ENCODE results near the gene PDE2A. TPM values are rescaled to one million over a fixed set of nuclear protein-coding genes. Genes with fewer than 3 reads are reported as not detected.

The PDE2A gene
- total and polyA plus RNA-seq, 2 donors (not counting 1 experiment from before 2014, with no cell fraction given) = 0.88 to 2.9 TPM

DNA sequence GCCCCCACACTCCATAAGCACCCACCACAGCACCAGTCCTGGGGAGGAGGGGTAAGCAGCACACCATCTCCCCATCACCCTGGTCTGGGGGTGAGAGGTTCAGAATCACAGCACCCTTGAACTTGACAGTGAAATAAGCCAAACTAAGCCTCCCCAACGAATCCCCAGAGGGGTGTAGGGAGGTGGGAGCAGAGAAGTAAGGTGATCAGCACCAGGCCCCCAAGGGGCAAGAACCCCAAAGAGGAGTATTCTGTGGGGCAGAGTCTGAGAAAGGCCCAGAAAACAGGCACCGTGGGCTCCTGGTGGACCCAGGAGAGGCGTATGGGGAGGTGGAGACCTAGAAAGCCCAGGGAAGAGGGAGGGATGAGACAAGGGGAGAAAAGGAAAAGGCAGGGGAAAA lies 47.1 kb upstream of the PDE2A start:
- Mint-ChIP-seq H3K4me1 (peaks cover 75% of the 10 kb centered on the region), H3K27me3 (no peaks in the 10 kb centered on the region), H3K4me3 (peak overlapping the region; percentile 95), H3K27ac (peak overlapping the region; percentile 94), H3K9me3 (ENCODE audit: insufficient read depth) (no peaks in the 10 kb centered on the region)
- POLR2A ChIA-PET = interaction anchor here (1.2 to 2.0 kb wide), 5 partner anchors 15 to 94 kb away, joined by 5 to 12 read pairs (median 7); partner anchors contain the start of gene STARD10
- H3K4me2 ChIP-seq (replicated peaks; ENCODE audit: low read depth, low read length, poor library complexity, severe bottlenecking) = peak overlapping the region; percentile 97
- TF ChIP-seq EZH2 (IDR thresholded peaks at IDR 0.05; ENCODE audit: borderline replicate concordance, insufficient read depth, low read depth, low read length, poor library complexity, severe bottlenecking) = no peak
- TF ChIP-seq, protein P1, sequence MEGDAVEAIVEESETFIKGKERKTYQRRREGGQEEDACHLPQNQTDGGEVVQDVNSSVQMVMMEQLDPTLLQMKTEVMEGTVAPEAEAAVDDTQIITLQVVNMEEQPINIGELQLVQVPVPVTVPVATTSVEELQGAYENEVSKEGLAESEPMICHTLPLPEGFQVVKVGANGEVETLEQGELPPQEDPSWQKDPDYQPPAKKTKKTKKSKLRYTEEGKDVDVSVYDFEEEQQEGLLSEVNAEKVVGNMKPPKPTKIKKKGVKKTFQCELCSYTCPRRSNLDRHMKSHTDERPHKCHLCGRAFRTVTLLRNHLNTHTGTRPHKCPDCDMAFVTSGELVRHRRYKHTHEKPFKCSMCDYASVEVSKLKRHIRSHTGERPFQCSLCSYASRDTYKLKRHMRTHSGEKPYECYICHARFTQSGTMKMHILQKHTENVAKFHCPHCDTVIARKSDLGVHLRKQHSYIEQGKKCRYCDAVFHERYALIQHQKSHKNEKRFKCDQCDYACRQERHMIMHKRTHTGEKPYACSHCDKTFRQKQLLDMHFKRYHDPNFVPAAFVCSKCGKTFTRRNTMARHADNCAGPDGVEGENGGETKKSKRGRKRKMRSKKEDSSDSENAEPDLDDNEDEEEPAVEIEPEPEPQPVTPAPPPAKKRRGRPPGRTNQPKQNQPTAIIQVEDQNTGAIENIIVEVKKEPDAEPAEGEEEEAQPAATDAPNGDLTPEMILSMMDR (IDR thresholded peaks at IDR 0.05) = no peak
- peak overlapping the region; percentile 65 to 81 for H3K27ac ChIP-seq (ENCODE audit: low read length in 2 of 2)
- peaks cover 0 to 68% of the 10 kb centered on the region in 2 experiments for H3K36me3 ChIP-seq (replicated peaks in 1 of 2; ENCODE audit: control extremely low read depth in 1 of 2, control insufficient read depth in 1 of 2, extremely low read depth in 1 of 2, insufficient read depth in 2 of 2, low read length in 1 of 2)
- H3K4me1 ChIP-seq (ENCODE audit: control insufficient read depth in 2 of 2, insufficient read depth in 2 of 2, low read length in 2 of 2) = peaks cover 55 to 77% of the 10 kb centered on the region in 2 donors
- H3K9ac ChIP-seq (ENCODE audit: low read length) = peak overlapping the region; percentile 54
- H2AFZ ChIP-seq (ENCODE audit: insufficient read depth, low read depth, low read length, poor library complexity, severe bottlenecking) = peak overlapping the region; percentile 70
- H3K79me2 ChIP-seq (ENCODE audit: control insufficient read depth, insufficient read depth, low read length) = peaks cover 100% of the 10 kb centered on the region
- peaks cover 98% of the 10 kb centered on the region for H4K20me1 ChIP-seq (ENCODE audit: control insufficient read depth, insufficient read depth, low read length, poor library complexity, severe bottlenecking)
- intact Hi-C loops (cut with micrococcal nuclease) = loop anchor here (5.0 kb wide), 1 partner anchor 39 kb away; no protein-coding TSS in a partner anchor
- ATAC-seq (ENCODE audit: low read depth) (no peak), DNase-seq (no peak)
- H3K27me3 ChIP-seq (replicated peaks in 1 of 4; ENCODE audit: control extremely low read depth in 1 of 4, control insufficient read depth in 3 of 4, insufficient read depth in 4 of 4, low read length in 3 of 4) = no peaks in the 10 kb centered on the region
- H3K9me3 ChIP-seq (ENCODE audit: control extremely low read depth in 1 of 3, control insufficient read depth in 2 of 3, insufficient read depth in 1 of 3, low read length in 2 of 3) = no peaks in the 10 kb centered on the region
- WGBS (ENCODE audit: insufficient coverage) = 31% methylated on average over 2 of the region's 3 CpGs
- CTCF ChIA-PET = interaction anchor here (1.0 to 23.8 kb wide), 6 partner anchors 36 to 468 kb away, joined by 3 to 390 read pairs (median 8); partner anchors contain the start of gene STARD10
- H3K4me3 ChIP-seq (ENCODE audit: control extremely low read depth in 1 of 5, extremely low read depth in 1 of 5, insufficient read depth in 1 of 5, low read depth in 2 of 5, low read length in 4 of 5) = peak overlapping the region in 4 of 5 experiments; percentile 42 to 74 (median 58)

DNA sequence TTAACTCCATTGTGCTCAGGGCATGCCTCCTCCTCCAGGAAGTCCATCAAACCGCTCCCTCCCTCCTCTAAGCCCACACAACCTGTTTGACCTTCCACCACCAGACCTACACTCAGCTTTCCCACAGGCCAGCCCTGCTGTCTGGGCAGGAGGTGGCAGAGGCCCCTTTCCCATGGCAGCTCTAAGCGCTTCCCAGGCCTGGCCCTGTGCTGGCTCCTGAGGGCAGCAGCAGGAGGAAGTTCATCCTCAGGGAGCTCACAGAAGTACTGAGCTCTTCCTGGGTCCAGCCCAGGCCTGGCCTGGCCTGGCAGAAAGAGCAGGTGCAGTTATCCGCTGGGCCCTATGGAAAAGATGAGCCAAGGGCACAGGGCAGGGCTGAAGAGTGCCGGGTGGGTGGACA lies 46.6 kb upstream of the PDE2A start:
- H3K27ac Mint-ChIP-seq = peak overlapping the region; percentile 94
- no peaks in the 10 kb centered on the region for H3K27me3 ChIP-seq (replicated peaks in 1 of 4; ENCODE audit: control extremely low read depth in 1 of 4, control insufficient read depth in 3 of 4, insufficient read depth in 4 of 4, low read length in 3 of 4)
- H3K27me3 Mint-ChIP-seq = no peaks in the 10 kb centered on the region
- peaks cover 98% of the 10 kb centered on the region for H4K20me1 ChIP-seq (ENCODE audit: control insufficient read depth, insufficient read depth, low read length, poor library complexity, severe bottlenecking)
- 77% methylated on average over 3 of the region's 4 CpGs for WGBS (ENCODE audit: insufficient coverage)
- ATAC-seq (ENCODE audit: low read depth) (no peak), DNase-seq (no peak)
- H3K4me1 ChIP-seq (ENCODE audit: control insufficient read depth in 2 of 2, insufficient read depth in 2 of 2, low read length in 2 of 2) = peaks cover 54 to 76% of the 10 kb centered on the region in 2 donors
- intact Hi-C loops (cut with micrococcal nuclease) = loop anchor here (5.0 kb wide), 1 partner anchor 38 kb away; no protein-coding TSS in a partner anchor
- no peak overlapping the region for H2AFZ ChIP-seq (ENCODE audit: insufficient read depth, low read depth, low read length, poor library complexity, severe bottlenecking)
- H3K9me3 ChIP-seq (ENCODE audit: control extremely low read depth in 1 of 3, control insufficient read depth in 2 of 3, insufficient read depth in 1 of 3, low read length in 2 of 3) = no peaks in the 10 kb centered on the region
- H3K4me3 ChIP-seq (ENCODE audit: control extremely low read depth in 1 of 5, extremely low read depth in 1 of 5, insufficient read depth in 1 of 5, low read depth in 2 of 5, low read length in 4 of 5) = peak overlapping the region in 1 of 5 experiments; percentile 74
- H3K9ac ChIP-seq (ENCODE audit: low read length) = peak overlapping the region; percentile 54
- H3K4me1 Mint-ChIP-seq = peaks cover 75% of the 10 kb centered on the region
- TF ChIP-seq, protein P1 (IDR thresholded peaks at IDR 0.05) = no peak
- no peak for TF ChIP-seq EZH2 (IDR thresholded peaks at IDR 0.05; ENCODE audit: borderline replicate concordance, insufficient read depth, low read depth, low read length, poor library complexity, severe bottlenecking)
- H3K4me2 ChIP-seq (replicated peaks; ENCODE audit: low read depth, low read length, poor library complexity, severe bottlenecking) = peak overlapping the region; percentile 97
- no peaks in the 10 kb centered on the region for H3K9me3 Mint-ChIP-seq (ENCODE audit: insufficient read depth)
- H3K27ac ChIP-seq (ENCODE audit: low read length in 2 of 2) = peak overlapping the region in 1 of 2 donors; percentile 81
- peak overlapping the region; percentile 95 for H3K4me3 Mint-ChIP-seq
- peaks cover 100% of the 10 kb centered on the region for H3K79me2 ChIP-seq (ENCODE audit: control insufficient read depth, insufficient read depth, low read length)
- peaks cover 0 to 66% of the 10 kb centered on the region in 2 experiments for H3K36me3 ChIP-seq (replicated peaks in 1 of 2; ENCODE audit: control extremely low read depth in 1 of 2, control insufficient read depth in 1 of 2, extremely low read depth in 1 of 2, insufficient read depth in 2 of 2, low read length in 1 of 2)
- POLR2A ChIA-PET = no interaction called here
- CTCF ChIA-PET = interaction anchor here (23.8 kb wide), 1 partner anchor 69 kb away, joined by 390 read pairs; the partner anchor contains the start of gene STARD10

Data from B cell (primary cell).